BLaER1 (cell line): ENCODE measurements around the gene HPCAL1.
"Not testable (repeated sequence)": the region's sequence is repeated elsewhere in the genome, so short reads cannot be mapped to it uniquely, and the experiment has no call there.

ENCODE experiments used
- H3K27ac ChIP-seq: shearing (Covaris generic); formaldehyde crosslinking; 2 replicates; pipeline ENCODE4 v1.8.1; 2022
- H3K27me3 ChIP-seq: shearing (Covaris generic); formaldehyde crosslinking; 2 replicates; pipeline ENCODE4 v1.8.1; 2022
- H3K36me3 ChIP-seq: shearing (Covaris generic); formaldehyde crosslinking; 2 replicates; pipeline ENCODE4 v1.8.1; 2022
- H3K4me1 ChIP-seq: shearing (Covaris generic); formaldehyde crosslinking; 2 replicates; pipeline ENCODE4 v1.8.1; 2022
- H3K4me2 ChIP-seq: shearing (Covaris generic); formaldehyde crosslinking; 2 replicates; pipeline ENCODE4 v1.8.1; 2022
- H3K4me3 ChIP-seq: shearing (Covaris generic); formaldehyde crosslinking; 2 replicates; pipeline ENCODE4 v1.8.1; 2022
- H3K9ac ChIP-seq: shearing (Covaris generic); formaldehyde crosslinking; 2 replicates; pipeline ENCODE4 v1.8.1; 2022
- H3K9me3 ChIP-seq: shearing (Covaris generic); formaldehyde crosslinking; 2 replicates; pipeline ENCODE4 v1.8.1; 2022
- H4K20me1 ChIP-seq: shearing (Covaris generic); formaldehyde crosslinking; 2 replicates; pipeline ENCODE4 v1.8.1; 2022
- Cebpa-rat ChIP-seq: shearing (Covaris generic); IDR thresholded peaks from 2 replicates; pipeline ENCODE4 v1.8.1; 2022

HPCAL1 gene

GRCh38 chr2:10258326-10258725, 44.4 kb upstream of the HPCAL1 start:
- no peak overlapping the region for H3K9ac ChIP-seq
- no peak for TF ChIP-seq Cebpa-rat
- no peak overlapping the region for H3K27ac ChIP-seq
- H4K20me1 ChIP-seq = no peaks in the 10 kb centered on the region
- H3K36me3 ChIP-seq = no peaks in the 10 kb centered on the region
- no peaks in the 10 kb centered on the region for H3K9me3 ChIP-seq
- H3K4me3 ChIP-seq = no peak overlapping the region
- H3K27me3 ChIP-seq = no peaks in the 10 kb centered on the region
- H3K4me1 ChIP-seq = peaks cover 29% of the 10 kb centered on the region
- no peak overlapping the region for H3K4me2 ChIP-seq

GRCh38 chr2:10258726-10259125, 44.0 kb upstream of the HPCAL1 start:
- H3K27ac ChIP-seq = no peak overlapping the region

GRCh38 chr2:10260130-10260529, 42.6 kb upstream of the HPCAL1 start:
- H3K36me3 ChIP-seq = no peaks in the 10 kb centered on the region
- no peaks in the 10 kb centered on the region for H4K20me1 ChIP-seq
- H3K4me2 ChIP-seq = no peak overlapping the region
- no peak for TF ChIP-seq Cebpa-rat
- no peak overlapping the region for H3K9ac ChIP-seq
- no peak overlapping the region for H3K4me3 ChIP-seq
- no peak overlapping the region for H3K27ac ChIP-seq
- H3K4me1 ChIP-seq = peaks cover 20% of the 10 kb centered on the region
- H3K9me3 ChIP-seq = no peaks in the 10 kb centered on the region
- no peaks in the 10 kb centered on the region for H3K27me3 ChIP-seq

More at GRCh38 chr2:10258726-10259125, 44.0 kb upstream of the HPCAL1 start:
- no peak overlapping the region for H3K4me3 ChIP-seq
- H3K4me1 ChIP-seq = peaks cover 26% of the 10 kb centered on the region
- H3K36me3 ChIP-seq = no peaks in the 10 kb centered on the region
- no peak overlapping the region for H3K9ac ChIP-seq
- H3K9me3 ChIP-seq = no peaks in the 10 kb centered on the region
- no peaks in the 10 kb centered on the region for H4K20me1 ChIP-seq
- H3K27me3 ChIP-seq = no peaks in the 10 kb centered on the region
- no peak overlapping the region for H3K4me2 ChIP-seq
- no peak for TF ChIP-seq Cebpa-rat

GRCh38 chr2:10263526-10263925, 39.2 kb upstream of the HPCAL1 start:
- not testable (repeated sequence) for H3K36me3 ChIP-seq, H3K27ac ChIP-seq, H4K20me1 ChIP-seq, H3K4me2 ChIP-seq, H3K9ac ChIP-seq, H3K9me3 ChIP-seq, H3K4me3 ChIP-seq, H3K27me3 ChIP-seq, H3K4me1 ChIP-seq

GRCh38 chr2:10264506-10265328, 38.0 kb upstream of the HPCAL1 start:
- Histone ChIP-seq H4K20me1 (no peaks in the 10 kb centered on the region), H3K4me2 (no peak overlapping the region)
- no peak for TF ChIP-seq Cebpa-rat

GRCh38 chr2:10265329-10266132, 37.2 kb upstream of the HPCAL1 start:
- H3K9ac ChIP-seq = no peak overlapping the region
- H3K4me2 ChIP-seq = no peak overlapping the region
- H3K36me3 ChIP-seq = no peaks in the 10 kb centered on the region
- no peaks in the 10 kb centered on the region for H3K9me3 ChIP-seq
- H3K4me1 ChIP-seq = peaks cover 6% of the 10 kb centered on the region
- no peak overlapping the region for H3K27ac ChIP-seq
- no peak overlapping the region for H3K4me3 ChIP-seq
- no peaks in the 10 kb centered on the region for H4K20me1 ChIP-seq
- no peaks in the 10 kb centered on the region for H3K27me3 ChIP-seq
- no peak for TF ChIP-seq Cebpa-rat

More at GRCh38 chr2:10264506-10265328, 38.0 kb upstream of the HPCAL1 start:
- Histone ChIP-seq H3K27ac (no peak overlapping the region), H3K4me3 (no peak overlapping the region), H3K9me3 (no peaks in the 10 kb centered on the region), H3K36me3 (no peaks in the 10 kb centered on the region), H3K27me3 (no peaks in the 10 kb centered on the region), H3K4me1 (no peaks in the 10 kb centered on the region), H3K9ac (no peak overlapping the region)

GRCh38 chr2:10266133-10266620, 36.5 kb upstream of the HPCAL1 start:
- H3K27ac ChIP-seq = no peak overlapping the region
- no peaks in the 10 kb centered on the region for H3K27me3 ChIP-seq
- H3K4me1 ChIP-seq = peaks cover 11% of the 10 kb centered on the region
- no peak overlapping the region for H3K4me2 ChIP-seq
- no peaks in the 10 kb centered on the region for H3K9me3 ChIP-seq
- no peak overlapping the region for H3K9ac ChIP-seq
- H3K4me3 ChIP-seq = no peak overlapping the region
- H4K20me1 ChIP-seq = no peaks in the 10 kb centered on the region
- H3K36me3 ChIP-seq = no peaks in the 10 kb centered on the region
- no peak for TF ChIP-seq Cebpa-rat

- H3K4me3 ChIP-seq = no peak overlapping the region
- H3K27me3 ChIP-seq = no peaks in the 10 kb centered on the region
- no peak overlapping the region for H3K4me2 ChIP-seq
- H3K27ac ChIP-seq = no peak overlapping the region
- no peak for TF ChIP-seq Cebpa-rat
- no peaks in the 10 kb centered on the region for H3K9me3 ChIP-seq
- no peaks in the 10 kb centered on the region for H4K20me1 ChIP-seq
- peaks cover 11% of the 10 kb centered on the region for H3K4me1 ChIP-seq
- H3K36me3 ChIP-seq = no peaks in the 10 kb centered on the region
- H3K9ac ChIP-seq = no peak overlapping the region
These were observed 35.7 kb upstream of the HPCAL1 start for GRCh38 chr2:10267036-10267435.

- peaks cover 11% of the 10 kb centered on the region for H3K4me1 ChIP-seq
- H3K27me3 ChIP-seq = no peaks in the 10 kb centered on the region
- no peak for TF ChIP-seq Cebpa-rat
- H3K4me3 ChIP-seq = no peak overlapping the region
- H3K9me3 ChIP-seq = no peaks in the 10 kb centered on the region
- no peak overlapping the region for H3K27ac ChIP-seq
- no peaks in the 10 kb centered on the region for H3K36me3 ChIP-seq
- H3K9ac ChIP-seq = no peak overlapping the region
- H4K20me1 ChIP-seq = no peaks in the 10 kb centered on the region
- H3K4me2 ChIP-seq = no peak overlapping the region
These were observed 34.9 kb upstream of the HPCAL1 start for GRCh38 chr2:10267551-10268465.
